ENCODE data around the gene ELP5. TPM values are rescaled to one million over a fixed set of nuclear protein-coding genes. Genes with fewer than 3 reads are reported as not detected.

ELP5 gene
- total and polyA plus RNA-seq, 10 of the 15 experiments (the other 5 are each of a cell fraction or from before 2014, with no cell fraction given), result 41.1 to 109 (median 77.5) TPM

- TF ChIP-seq E2F8 (IDR thresholded peaks at IDR 0.05; ENCODE audit: low read depth, partially characterized antibody), result no peak
- TF ChIP-seq SP1 (IDR thresholded peaks at IDR 0.05; ENCODE audit: low read depth, low read length), result no peak
- no peak for TF ChIP-seq ZNF24 (IDR thresholded peaks at IDR 0.05)
- no peak for TF ChIP-seq BMI1 (IDR thresholded peaks at IDR 0.05; ENCODE audit: borderline replicate concordance)
- no peak for TF ChIP-seq ZBTB33 (IDR thresholded peaks at IDR 0.05)
- TF ChIP-seq RAD21 (IDR thresholded peaks at IDR 0.05; ENCODE audit: insufficient read depth, low read depth, low read length), result no peak
- TF ChIP-seq ZSCAN29 (IDR thresholded peaks at IDR 0.05), result no peak
- TF ChIP-seq POU2F2 (IDR thresholded peaks at IDR 0.05; ENCODE audit: borderline replicate concordance, low read depth, low read length), result peak; percentile 52; the same call in 1 of the 3 replicates
- TF ChIP-seq STAT1 (conservative IDR thresholded peaks at IDR 0.05), result no peak
- peak; percentile 82 for TF ChIP-seq DPF2 (IDR thresholded peaks at IDR 0.05)
- peak; percentile 53; the same call in 1 of the 2 replicates for TF ChIP-seq NKRF (conservative IDR thresholded peaks at IDR 0.05)
- TF ChIP-seq PAX5 (IDR thresholded peaks at IDR 0.05; ENCODE audit: borderline replicate concordance, low read depth, low read length), result no peak
- no peak for TF ChIP-seq ZNF592 (IDR thresholded peaks at IDR 0.05)
- TF ChIP-seq SMC3 (IDR thresholded peaks at IDR 0.05; ENCODE audit: borderline replicate concordance, low read length), result no peak
- no peak for TF ChIP-seq NR2C2 (IDR thresholded peaks at IDR 0.05; ENCODE audit: borderline replicate concordance, control insufficient read depth, insufficient read length, low read depth)
- no peak for TF ChIP-seq RBBP5 (conservative IDR thresholded peaks at IDR 0.05)
- no peak for TF ChIP-seq ZZZ3 (IDR thresholded peaks at IDR 0.05; ENCODE audit: control insufficient read depth, insufficient read length, low read depth)
- TF ChIP-seq ZNF217 (IDR thresholded peaks at IDR 0.05), result no peak
- no peak for TF ChIP-seq RCOR1 (conservative IDR thresholded peaks at IDR 0.05; ENCODE audit: low read depth, low read length)
- no peak for TF ChIP-seq ZNF207 (IDR thresholded peaks at IDR 0.05; ENCODE audit: borderline replicate concordance)
Measured at GRCh38 chr17:7219812-7220592, 32.0 kb upstream of the ELP5 start, which contains the start of the genes ACADVL and DLG4 (continued).
